Measurements from ENCODE around the gene SIX6. TPM values are rescaled to one million over a fixed set of nuclear protein-coding genes. Genes with fewer than 3 reads are reported as not detected.

SIX6 gene
- total RNA-seq, 1 experiment from 2014 or later = not detected

DNA sequence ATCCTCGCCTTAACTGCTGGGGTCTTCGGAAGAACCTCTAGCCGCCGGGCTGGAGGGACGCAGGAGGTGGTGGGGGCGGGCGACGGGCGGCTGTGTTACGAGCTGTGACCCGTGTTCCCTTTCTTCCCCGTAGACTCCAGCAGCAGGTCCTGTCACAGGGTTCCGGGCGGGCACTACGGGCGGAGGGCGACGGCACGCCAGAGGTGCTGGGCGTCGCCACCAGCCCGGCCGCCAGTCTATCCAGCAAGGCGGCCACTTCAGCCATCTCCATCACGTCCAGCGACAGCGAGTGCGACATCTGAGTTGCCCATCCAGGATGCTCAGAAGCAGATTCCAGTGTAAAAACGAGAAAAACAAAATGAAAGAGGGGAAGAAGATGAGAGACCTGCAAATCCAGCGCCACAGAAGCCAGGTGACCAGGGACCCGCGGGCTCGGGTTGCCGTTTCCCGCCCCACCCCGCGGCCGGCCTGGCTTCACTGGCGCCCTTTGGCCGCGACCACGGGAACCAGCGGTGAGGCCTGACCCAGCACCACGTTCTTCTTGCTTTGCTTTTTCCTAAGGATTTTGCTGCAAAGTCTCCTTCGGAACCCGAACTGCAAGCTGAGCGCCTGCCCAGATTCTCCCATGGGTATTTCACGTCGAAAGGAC, 2.1 kb downstream of the SIX6 start:
- DNase-seq (ENCODE audit: low spot score) = no peak
- in situ Hi-C loops (cut with HindIII; ENCODE audit: low sequenced_read_pairs) = no loop called here

DNA sequence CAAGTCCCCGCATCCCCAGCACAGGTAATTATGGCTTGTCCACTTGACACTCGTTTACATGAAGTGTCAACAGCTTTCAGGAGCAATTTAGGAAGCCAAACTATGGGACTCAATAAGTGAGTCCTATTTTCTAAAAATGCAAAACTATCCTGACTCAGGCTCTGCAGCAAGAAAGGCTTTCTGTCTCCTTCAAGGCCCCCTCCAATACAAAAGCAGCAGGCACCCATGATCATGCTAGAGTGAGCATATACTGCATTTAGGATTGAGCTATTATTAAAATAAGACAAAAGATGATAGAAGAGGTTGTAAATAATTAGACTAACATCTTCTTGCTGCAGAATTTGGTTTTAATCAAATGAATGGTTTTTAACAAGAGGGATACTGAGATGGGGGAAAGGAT, 3.2 kb downstream of the SIX6 start:
- in situ Hi-C loops (cut with HindIII; ENCODE audit: low sequenced_read_pairs) = no loop called here
- DNase-seq (ENCODE audit: low spot score) = no peak

DNA sequence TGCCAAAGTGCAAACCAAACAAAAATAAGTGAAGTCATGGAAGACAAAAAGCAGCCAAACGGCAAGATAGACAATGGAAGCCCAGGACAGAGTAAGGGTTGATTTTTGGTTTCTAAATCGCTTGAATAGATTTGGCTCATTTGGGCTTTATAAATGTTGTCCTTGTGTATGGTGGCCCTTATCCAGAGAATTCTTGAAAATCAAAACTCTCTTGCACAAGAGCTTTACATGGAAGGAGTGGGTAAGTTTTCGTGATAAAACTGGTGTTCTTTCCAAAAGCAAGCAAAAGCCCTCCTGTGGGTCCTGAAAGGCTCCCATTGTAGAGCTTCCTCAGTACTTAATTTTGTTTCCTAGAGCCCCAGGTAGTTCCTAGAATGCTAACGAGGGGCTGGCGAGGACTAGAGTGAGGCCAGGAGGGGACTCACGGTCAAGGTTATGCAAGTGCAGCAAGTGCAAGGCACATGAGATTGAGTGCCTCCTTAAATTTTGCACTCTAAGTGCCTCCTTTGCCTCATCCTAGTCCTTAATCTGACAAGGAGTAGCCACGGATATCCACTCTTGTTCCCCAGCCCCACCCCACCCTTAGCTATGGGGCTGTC, 4.1 kb downstream of the SIX6 start:
- no peak for DNase-seq (ENCODE audit: low spot score)
- in situ Hi-C loops (cut with HindIII; ENCODE audit: low sequenced_read_pairs) = no loop called here

DNA sequence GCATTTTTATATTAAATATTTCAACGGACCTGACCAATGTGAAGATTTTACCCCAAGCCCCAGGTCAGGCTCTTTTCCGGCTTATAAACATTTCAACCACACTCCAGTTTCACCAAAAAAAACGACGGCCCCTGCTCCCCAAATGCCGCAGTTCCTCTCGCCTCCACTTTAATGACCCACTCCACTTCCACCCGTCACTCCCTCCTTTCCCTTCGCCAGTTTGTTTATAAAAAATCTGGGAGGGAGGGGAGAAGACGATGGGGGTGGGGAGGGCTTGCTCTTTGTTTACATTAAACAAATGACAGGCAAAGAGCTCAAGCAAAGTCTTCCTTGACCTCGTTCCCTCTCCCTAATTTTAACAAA, 5.4 kb downstream of the SIX6 start:
- DNase-seq (ENCODE audit: low spot score) = no peak
- in situ Hi-C loops (cut with HindIII; ENCODE audit: low sequenced_read_pairs) = no loop called here

DNA sequence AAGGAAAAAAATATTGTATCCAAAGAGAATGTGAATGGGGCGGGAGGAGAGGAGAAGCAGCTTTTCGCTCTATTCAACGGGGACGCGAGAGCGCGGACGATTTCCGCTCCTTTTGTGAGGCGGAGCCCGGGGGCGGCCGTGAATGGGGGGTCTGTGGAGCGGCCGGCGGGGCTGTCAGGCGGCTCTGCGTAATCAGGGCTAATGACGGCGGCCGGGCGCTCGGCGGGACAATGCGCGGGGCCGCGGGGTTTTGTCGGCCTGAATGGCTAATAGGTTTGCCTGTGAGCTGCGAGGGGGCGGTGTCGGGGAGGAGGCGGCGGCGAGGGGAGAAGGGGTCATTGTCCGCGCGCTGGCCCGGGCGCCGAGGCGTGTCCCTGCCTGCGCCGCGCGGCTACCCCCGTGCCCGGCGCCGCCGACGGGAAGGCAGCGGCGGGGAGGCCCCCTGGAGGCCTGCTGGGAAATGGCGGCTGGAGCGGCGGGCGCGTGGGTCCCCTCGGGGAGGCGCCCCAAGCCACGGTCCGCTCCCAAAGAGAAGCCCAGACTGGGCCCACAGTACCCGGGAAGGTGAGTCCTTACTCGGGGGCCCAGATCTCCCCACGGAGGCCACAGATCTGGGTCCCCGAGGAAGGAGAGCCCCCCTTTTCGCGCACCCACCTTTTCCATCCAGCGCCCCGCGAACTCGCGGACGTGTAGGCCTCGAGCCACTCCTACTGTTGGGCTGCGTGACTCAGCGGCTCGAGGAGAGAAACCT, 6.0 kb downstream of the SIX6 start:
- in situ Hi-C loops (cut with HindIII; ENCODE audit: low sequenced_read_pairs) = no loop called here

DNA sequence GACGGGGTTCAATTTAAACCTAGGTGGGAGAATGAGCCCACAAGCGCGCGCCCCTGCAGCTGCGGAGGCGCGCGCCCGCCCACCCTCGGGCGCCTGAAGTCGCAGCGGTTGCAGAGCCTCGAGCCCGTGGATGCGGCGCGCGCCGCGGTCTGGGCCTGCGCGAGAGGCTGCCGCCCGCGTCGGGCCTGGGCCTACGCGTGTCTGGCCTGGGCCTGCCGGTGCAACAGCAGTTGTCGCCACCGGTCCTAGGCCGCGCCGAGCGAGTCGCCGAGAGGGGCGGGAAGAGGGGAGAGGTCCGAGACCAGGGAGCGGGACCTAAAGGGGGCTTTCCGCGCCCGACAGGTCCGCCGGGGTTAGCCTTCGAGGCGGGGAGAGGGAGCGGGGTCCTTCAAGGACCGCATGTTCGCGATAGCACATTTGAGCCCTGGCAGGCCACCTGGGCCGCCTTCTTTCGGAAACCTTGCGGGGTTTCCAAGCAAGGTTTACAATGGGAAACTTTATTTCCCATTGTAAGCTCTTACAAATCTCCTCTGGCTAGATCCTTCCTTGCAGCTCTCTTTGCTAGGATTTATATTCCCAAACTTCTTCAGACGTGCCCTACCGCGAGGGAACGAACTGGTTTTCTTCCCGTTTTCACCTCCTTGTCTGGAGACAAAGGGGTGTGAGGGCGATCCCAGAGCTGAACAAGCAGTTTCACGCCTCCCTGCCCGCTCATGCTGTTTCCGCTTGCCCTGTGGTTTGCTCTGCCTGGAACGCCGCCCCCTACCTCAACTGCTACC, 6.8 kb downstream of the SIX6 start:
- in situ Hi-C loops (cut with HindIII; ENCODE audit: low sequenced_read_pairs) = no loop called here
- no peak for DNase-seq (ENCODE audit: low spot score)

More for the DNA sequence above, 6.0 kb downstream of the SIX6 start:
- no peak for DNase-seq (ENCODE audit: low spot score)

DNA sequence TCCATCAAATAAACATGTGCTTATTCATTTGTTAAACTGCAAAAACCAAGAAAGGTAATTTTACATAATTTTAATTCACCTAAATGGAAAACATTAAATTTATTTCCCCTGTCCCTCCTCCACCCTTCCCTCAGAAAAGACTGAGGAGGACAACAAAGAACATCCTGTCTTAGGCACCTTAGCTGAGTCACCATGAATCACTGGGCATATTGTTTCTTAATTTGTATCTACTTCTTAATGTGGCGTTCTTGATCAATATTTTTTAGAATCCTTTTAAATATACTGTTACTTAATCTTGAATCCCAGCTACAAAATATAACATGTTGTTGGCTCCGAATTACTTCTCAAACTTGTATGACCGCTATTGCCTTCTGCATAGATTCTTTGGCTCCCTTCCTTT, 23.5 kb downstream of the SIX6 start:
- in situ Hi-C loops (cut with HindIII; ENCODE audit: low sequenced_read_pairs) = no loop called here
- DNase-seq (ENCODE audit: low spot score) = no peak

DNA sequence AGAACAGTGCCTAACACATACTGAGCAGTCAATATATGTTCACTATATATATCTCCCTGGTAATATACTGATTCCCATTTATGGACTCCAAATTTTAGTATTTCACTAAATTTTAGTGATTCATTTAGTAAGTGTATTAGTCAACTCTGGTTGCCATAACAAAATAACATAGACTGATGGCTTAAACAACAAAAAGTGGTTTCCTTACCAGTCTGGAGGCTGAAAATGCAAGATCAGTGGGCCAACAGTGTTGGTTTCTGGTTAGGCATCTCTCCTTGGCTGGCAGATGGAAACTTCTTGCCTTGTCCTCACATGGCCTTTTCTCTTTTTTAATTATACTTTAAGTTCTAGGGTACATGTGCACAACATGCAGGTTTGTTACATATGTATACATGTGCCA, 28.7 kb downstream of the SIX6 start:
- in situ Hi-C loops (cut with HindIII; ENCODE audit: low sequenced_read_pairs) = no loop called here
- DNase-seq (ENCODE audit: low spot score) = no peak

DNA sequence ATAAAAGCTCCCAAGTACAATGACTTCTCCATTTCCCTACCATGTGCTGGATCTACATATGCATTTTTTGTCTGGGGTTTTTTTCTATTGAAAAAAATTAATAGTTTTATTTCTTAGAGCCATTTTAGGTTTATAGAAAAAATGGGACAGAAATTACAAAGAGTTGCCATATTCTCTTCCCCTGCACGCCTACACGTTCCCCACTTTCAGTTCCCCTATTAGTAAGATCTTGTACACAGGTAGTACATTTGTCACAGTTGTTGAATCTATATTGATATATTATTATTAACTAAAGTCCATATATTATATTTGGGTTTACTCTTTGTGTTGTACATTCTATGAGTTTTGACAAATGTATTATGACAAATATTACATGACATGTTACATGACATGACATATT, 35.7 kb downstream of the SIX6 start:
- in situ Hi-C loops (cut with HindIII; ENCODE audit: low sequenced_read_pairs) = no loop called here

DNA sequence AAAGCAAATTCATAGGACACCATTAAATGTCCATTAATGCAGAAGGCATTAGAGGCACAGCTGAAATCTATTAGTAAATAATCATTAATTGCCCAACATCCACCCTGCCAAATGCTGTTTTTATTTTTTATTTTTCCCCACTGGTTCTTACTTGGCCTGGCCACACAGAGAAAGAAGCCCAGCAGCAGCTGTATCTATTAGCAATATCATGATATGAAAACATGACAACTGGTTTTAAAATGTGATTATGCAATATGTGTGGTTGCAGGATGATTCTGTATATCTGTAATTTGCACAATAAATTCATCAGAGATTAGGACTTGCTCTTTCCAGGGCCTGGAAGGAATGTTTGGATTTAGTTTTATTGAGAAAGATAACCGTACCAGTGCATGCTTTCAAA, 44.9 kb downstream of the SIX6 start:
- DNase-seq (ENCODE audit: low spot score) = no peak
- in situ Hi-C loops (cut with HindIII; ENCODE audit: low sequenced_read_pairs) = no loop called here

More for the DNA sequence above, 35.7 kb downstream of the SIX6 start:
- DNase-seq (ENCODE audit: low spot score) = no peak

DNA sequence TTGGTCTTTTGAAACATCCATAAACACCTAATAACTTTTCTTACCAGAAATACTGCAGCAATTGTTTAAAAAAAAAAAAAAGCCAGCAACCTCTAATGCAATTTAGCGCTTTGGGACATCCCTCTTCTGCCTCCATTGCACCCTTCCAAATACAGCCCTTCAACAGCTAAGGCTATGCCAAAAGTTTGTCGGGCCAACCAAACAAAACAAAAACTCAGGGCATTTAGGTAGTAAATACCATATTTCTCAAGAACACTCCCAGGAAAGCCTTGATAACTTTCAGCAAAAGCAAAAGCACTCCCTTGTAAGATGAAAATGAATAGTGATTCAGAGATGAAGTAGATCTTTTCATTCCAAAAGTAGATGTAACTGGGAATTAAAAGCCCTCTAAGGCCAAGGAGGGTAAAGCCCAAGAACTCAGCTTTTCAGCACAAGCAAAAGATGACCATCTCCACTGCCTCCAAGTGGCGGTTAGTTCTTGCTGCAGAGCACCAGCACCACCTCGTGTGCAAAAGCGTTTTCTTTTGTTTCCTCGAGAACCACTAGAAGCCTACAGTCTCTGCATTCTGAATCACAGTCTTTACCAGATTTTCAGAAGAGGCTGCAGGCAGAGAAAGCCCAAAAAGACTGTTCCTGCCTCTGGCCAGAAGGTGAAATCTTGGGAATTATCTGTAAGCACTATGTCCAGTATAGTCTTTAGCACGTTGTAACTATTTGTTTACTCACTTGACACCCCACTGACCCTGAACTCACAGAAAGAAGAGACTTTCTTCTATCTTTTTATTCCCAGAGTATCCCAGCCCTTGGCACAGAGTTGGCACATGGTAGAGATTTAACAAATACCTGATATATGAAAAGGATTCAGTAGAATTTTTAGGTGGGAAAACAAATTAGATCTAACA, 53.1 kb downstream of the SIX6 start:
- DNase-seq (ENCODE audit: low spot score) = peak; percentile 53
- in situ Hi-C loops (cut with HindIII; ENCODE audit: low sequenced_read_pairs) = no loop called here

Other genes starting within 250 kb of the SIX6 start
- gene C14orf39, start 23.1 kb upstream of the SIX6 start, total RNA-seq (2014; rRNA removed; shearing (Covaris generic)) = 0.06 TPM in 1 of 2 replicates, not detected in the other
- gene SIX1, start 140.3 kb downstream of the SIX6 start, total RNA-seq (2014; rRNA removed; shearing (Covaris generic)) = 0.31 and 0.58 TPM in 2 replicates
- 20.5 and 22.1 TPM in 2 replicates for gene SIX4, start 215.2 kb downstream of the SIX6 start, total RNA-seq (2014; rRNA removed; shearing (Covaris generic))
- gene MNAT1, start 225.6 kb downstream of the SIX6 start, total RNA-seq (2014; rRNA removed; shearing (Covaris generic)) = 115 and 185 TPM in 2 replicates

All from G401 (cell line).